Skeletal muscle tissue (tissue), 4 donors: Measurements from ENCODE around the gene HMX1. TPM values are rescaled to one million over a fixed set of nuclear protein-coding genes. Genes with fewer than 3 reads are reported as not detected.

Experiments used
- H3K27ac ChIP-seq: one replicate; pipeline ENCODE4 v1.7.0; 2013; ENCODE audit warnings: mild to moderate bottlenecking, low read depth, low read length, inconsistent platforms
- H3K27me3 ChIP-seq, 3 donors: one replicate each; pipeline ENCODE4 v1.7.0; 2013; ENCODE audit warnings: low read length in 3 of 3; ENCODE audit not compliant: control insufficient read depth in 3 of 3, insufficient read depth in 3 of 3
- H3K36me3 ChIP-seq, 3 donors: one replicate each; pipeline ENCODE4 v1.7.0; 2013; ENCODE audit warnings: low read length in 3 of 3; ENCODE audit not compliant: control insufficient read depth in 3 of 3, insufficient read depth in 3 of 3
- H3K4me1 ChIP-seq, 3 donors: one replicate each; pipeline ENCODE4 v1.7.0; 2013; ENCODE audit warnings: low read length in 3 of 3, mild to moderate bottlenecking in 3 of 3; ENCODE audit not compliant: control insufficient read depth in 3 of 3, insufficient read depth in 3 of 3
- H3K4me3 ChIP-seq, 3 donors: one replicate each; pipeline ENCODE4 v1.7.0; 2013; ENCODE audit warnings: low read length in 3 of 3
- H3K9ac ChIP-seq, 3 donors: one replicate each; pipeline ENCODE4 v1.7.0; 2013; ENCODE audit warnings: low read length in 3 of 3, mild to moderate bottlenecking in 3 of 3, moderate library complexity in 2 of 3, low read depth in 1 of 3
- H3K9me3 ChIP-seq, 3 donors: one replicate each; pipeline ENCODE4 v1.7.0; 2013; ENCODE audit warnings: low read length in 3 of 3; ENCODE audit not compliant: control insufficient read depth in 3 of 3
- total RNA-seq: library from RNA; depleted of rRNA; stranded (reverse); fragments of >200 nt; gene quantifications from one replicate; pipeline ENCODE4 v1.2.3, GENCODE V29; 2014
- donor health status: Osteomylitis.

Gene HMX1
- total RNA-seq, 1 donor from 2014 or later = not detected

DNA sequence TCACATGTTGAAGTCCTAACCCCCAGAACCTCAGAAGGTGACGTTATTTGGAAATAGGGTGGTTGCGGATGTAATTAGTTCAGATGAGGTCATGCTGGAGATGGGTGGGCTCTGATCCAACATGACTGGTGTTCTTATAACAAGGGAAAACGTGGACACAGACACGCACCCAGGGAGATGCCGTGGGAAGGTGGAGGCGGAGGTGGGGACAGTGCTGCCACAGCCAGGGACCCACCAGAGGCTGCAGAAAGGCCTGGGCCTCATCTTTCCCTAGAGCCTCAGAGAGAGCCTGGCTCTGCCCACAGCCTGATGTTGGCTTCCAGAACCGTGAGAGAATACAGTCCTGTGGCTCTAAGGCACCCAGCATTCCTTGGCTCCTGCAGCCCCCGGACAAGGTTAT, 7.9 kb upstream of the HMX1 start:
- Histone ChIP-seq H3K27ac (no peak overlapping the region), H3K9ac (no peak overlapping the region), H3K4me3 (no peak overlapping the region), H3K4me1 (no peaks in the 10 kb centered on the region), H3K27me3 (peaks cover 43 to 62% (median 61%) of the 10 kb centered on the region in 3 donors), H3K9me3 (no peaks in the 10 kb centered on the region), H3K36me3 (no peaks in the 10 kb centered on the region)

DNA sequence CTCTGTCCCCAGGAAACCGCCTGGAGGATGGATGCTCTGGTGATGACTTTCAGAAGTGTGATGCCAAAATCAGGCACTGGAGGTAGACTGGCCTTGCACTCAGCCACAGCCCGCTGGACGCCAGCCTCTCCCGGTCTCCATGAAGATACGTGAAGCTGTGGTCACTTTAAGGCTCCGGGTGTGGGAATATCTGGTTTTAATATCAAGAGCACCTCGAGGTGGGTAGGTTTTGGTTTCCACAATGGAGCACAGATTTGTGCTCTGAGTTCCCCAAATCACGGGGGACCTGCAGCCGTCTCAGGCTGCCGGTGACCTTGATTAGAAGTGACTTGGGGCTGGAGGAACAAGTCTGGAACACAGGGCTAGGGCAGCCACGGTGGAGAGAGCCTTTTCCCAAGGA, 6.8 kb upstream of the HMX1 start:
- peaks cover 54 to 73% (median 71%) of the 10 kb centered on the region in 3 donors for H3K27me3 ChIP-seq
- no peak overlapping the region for H3K9ac ChIP-seq
- no peak overlapping the region for H3K27ac ChIP-seq
- no peak overlapping the region for H3K4me3 ChIP-seq
- H3K36me3 ChIP-seq = no peaks in the 10 kb centered on the region
- H3K9me3 ChIP-seq = no peaks in the 10 kb centered on the region
- H3K4me1 ChIP-seq = no peaks in the 10 kb centered on the region

DNA sequence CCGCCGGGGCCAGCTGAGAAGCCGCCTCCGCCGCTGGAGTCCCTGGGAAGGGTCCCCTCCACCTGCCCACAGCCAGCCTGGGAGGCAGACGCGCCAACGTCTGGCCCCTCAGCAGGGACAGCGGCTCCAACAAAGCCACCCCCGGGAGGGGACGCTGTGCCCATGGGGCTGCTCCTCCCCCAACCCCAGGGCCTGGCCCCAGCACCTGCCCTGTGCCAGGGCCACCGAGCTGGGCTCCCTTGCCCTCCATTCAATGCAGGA, 6.1 kb upstream of the HMX1 start:
- no peaks in the 10 kb centered on the region for H3K4me1 ChIP-seq
- H3K27me3 ChIP-seq = peaks cover 61 to 80% (median 78%) of the 10 kb centered on the region in 3 donors
- no peak overlapping the region for H3K9ac ChIP-seq
- no peak overlapping the region for H3K4me3 ChIP-seq
- no peaks in the 10 kb centered on the region for H3K9me3 ChIP-seq
- H3K27ac ChIP-seq = no peak overlapping the region
- no peaks in the 10 kb centered on the region for H3K36me3 ChIP-seq

DNA sequence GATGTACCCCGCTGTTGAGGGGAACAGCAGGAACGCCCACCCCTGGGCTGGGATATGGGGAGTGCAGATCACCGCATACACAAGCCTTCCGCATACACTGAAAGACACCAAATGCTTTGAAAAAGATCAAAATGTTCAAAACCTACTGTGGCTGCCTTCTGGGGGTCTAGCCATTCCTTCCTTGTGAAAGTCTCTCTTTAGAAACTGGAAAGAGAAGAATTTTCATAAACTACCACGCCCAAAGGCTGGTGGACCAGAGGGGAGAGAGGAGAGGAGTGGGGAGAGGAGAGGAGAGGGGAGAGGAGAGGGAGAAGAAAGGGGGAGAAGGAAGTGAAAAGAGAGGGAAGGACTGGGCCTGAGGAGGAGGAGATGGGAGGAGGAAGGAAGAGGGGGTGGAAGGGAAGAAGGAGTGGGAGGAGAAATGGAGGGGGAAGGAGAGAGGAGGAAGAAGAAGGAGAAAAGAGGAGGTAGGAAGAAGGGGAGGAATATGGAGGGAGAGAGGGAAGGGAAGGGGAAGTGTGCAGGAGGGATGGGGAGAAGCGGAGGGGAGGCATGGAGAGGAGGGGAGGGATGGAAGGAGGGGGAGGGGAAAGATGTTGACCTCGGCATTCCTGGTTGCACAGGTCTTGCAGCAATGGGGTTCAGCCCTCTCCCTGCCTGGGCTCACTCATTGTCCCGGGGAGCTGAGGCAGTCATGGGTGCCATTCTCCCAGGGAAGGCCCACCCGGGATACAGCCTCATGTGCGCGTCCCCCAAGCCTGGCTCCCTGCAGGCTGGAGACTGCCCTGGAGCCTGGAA, 5.5 kb upstream of the HMX1 start:
- H3K36me3 ChIP-seq = no peaks in the 10 kb centered on the region
- H3K9me3 ChIP-seq = no peaks in the 10 kb centered on the region
- H3K9ac ChIP-seq = no peak overlapping the region
- H3K27me3 ChIP-seq = peaks cover 67 to 86% (median 79%) of the 10 kb centered on the region in 3 donors
- no peak overlapping the region for H3K27ac ChIP-seq
- H3K4me3 ChIP-seq = no peak overlapping the region
- H3K4me1 ChIP-seq = no peaks in the 10 kb centered on the region

DNA sequence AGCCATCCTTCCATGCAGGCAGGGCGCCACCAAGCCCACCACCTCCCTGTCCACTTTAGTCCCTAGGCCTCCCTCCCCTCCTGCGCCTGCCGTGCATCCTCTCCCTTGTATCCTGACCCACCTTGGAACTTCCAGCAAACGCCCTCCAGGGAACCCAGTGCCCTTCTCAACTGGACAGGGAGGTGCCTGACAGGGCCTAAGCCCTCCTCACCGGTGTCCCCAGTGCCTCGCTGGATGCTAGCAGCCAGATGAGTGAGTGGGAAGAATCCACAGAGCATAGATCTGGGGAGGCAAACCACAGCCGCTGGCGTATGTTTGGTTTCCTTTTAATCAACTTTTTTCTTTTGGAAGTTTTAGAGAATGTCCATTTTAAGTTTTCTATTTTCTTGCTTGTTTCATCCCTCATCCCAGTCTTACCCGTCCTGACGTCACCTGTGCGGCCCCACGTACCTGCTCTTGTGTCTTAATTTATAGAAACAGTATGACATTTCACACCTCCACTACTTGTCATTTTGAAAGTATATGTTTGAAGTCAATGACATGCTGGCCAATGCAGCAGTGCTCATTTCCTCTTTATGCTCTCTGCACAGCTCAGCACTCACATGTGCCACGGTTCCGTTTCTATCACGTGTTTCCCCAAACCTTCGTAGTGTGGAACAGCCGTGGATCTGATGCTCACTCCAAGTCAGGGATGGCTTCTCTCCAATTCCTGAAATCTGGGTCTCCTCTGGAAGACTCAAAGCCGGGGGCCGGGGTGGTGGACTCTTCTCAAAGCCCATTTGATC, 3.4 kb upstream of the HMX1 start:
- Histone ChIP-seq H3K27ac (no peak overlapping the region), H3K36me3 (no peaks in the 10 kb centered on the region), H3K9ac (no peak overlapping the region), H3K4me1 (peaks cover 0 to 2% (median 0%) of the 10 kb centered on the region in 3 donors), H3K27me3 (peaks cover 73 to 85% (median 82%) of the 10 kb centered on the region in 3 donors), H3K4me3 (no peak overlapping the region), H3K9me3 (no peaks in the 10 kb centered on the region)

DNA sequence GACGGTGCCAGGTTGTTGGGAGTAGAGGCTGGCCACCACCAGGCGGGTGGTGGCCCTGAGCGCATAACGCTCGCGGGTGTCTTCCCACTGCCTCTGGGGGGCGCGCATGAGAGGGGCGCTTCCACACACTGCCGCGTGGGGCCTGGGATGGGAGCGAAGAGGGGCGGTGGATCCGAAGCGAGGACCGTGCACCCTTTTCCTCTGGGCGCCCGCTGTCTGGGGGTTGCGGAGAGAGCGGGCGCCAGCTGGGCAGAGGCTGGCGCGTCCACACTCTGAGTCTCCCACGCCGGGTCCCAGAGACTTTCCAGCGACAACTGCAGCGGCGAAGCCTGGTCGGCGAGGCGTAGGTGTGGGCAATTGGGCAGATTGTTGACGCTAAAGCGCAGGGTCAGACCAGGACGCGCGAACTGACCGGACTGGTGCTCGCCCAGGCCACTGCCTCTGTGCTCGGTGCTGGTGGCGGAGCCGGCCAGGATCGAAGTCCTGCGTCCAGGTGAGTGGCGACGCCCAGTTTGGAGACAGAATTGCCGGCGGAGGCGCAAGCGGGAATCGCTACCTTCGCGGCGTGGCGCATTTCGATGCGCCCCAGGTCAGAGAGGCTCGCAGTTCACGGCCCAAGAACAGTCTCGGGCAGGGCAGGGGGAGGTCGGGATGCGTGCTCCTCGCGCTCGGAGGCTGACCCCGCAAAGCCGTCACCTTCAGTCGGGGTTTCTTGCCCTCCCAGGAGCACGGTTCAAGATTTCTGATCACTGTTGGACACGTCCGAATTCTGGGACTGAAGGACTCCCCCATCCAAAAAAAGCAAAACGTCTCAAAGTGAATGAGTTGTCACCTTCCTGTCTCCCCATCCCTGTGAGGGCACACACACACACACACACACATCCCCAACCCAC, 2.6 kb upstream of the HMX1 start:
- H3K9ac ChIP-seq = no peak overlapping the region
- peaks cover 0 to 2% (median 0%) of the 10 kb centered on the region in 3 donors for H3K4me1 ChIP-seq
- H3K36me3 ChIP-seq = no peaks in the 10 kb centered on the region
- peaks cover 81 to 87% (median 83%) of the 10 kb centered on the region in 3 donors for H3K27me3 ChIP-seq
- no peaks in the 10 kb centered on the region for H3K9me3 ChIP-seq
- H3K27ac ChIP-seq = no peak overlapping the region
- H3K4me3 ChIP-seq = no peak overlapping the region

DNA sequence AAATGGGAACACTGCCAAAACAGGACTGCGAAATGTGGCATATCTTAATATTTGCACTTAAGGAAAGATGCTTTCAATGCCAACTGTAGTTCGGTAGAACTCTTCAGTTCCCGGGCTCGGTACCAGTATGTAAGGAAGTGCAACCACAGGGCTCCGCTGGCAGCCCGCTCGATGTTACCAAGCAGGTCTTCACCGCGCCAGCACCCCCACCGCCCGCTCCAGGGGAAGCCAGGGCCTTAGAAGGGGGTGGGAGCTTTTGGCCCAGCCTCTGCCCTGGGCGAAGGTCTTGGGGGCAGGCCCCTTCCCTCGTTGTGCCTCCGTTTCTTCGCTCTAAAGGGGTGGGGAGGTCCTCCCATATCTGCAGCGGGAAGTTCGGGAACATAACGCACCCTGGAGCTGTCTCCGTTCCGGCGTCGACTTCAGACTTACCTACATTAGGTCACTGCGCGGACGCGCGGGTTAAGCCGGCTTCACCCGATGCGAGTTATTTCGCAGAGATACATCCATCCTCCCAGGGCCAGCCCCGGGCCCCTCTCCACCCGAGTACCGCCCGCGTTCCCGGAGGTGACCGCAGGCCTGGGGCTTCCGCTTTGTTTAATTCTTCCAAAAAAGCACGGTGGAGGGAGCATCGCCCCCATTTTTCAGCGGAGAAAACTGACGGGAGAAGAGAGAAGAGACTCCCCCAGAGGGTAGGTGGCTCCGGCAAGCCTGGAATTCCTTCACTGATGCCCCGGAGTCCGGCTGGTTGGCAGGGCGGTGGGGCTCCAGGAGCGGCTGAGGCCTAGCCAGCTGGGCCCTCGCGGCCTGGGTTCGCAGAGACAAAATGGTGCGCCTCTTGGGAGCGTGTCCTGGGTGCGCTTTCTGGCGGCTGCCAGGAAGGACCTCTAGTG, 1.0 kb upstream of the HMX1 start:
- H3K36me3 ChIP-seq = no peaks in the 10 kb centered on the region
- peaks cover 81 to 90% (median 84%) of the 10 kb centered on the region in 3 donors for H3K27me3 ChIP-seq
- peaks cover 0 to 2% (median 0%) of the 10 kb centered on the region in 3 donors for H3K4me1 ChIP-seq
- H3K4me3 ChIP-seq = no peak overlapping the region
- no peaks in the 10 kb centered on the region for H3K9me3 ChIP-seq
- H3K9ac ChIP-seq = no peak overlapping the region
- H3K27ac ChIP-seq = no peak overlapping the region

DNA sequence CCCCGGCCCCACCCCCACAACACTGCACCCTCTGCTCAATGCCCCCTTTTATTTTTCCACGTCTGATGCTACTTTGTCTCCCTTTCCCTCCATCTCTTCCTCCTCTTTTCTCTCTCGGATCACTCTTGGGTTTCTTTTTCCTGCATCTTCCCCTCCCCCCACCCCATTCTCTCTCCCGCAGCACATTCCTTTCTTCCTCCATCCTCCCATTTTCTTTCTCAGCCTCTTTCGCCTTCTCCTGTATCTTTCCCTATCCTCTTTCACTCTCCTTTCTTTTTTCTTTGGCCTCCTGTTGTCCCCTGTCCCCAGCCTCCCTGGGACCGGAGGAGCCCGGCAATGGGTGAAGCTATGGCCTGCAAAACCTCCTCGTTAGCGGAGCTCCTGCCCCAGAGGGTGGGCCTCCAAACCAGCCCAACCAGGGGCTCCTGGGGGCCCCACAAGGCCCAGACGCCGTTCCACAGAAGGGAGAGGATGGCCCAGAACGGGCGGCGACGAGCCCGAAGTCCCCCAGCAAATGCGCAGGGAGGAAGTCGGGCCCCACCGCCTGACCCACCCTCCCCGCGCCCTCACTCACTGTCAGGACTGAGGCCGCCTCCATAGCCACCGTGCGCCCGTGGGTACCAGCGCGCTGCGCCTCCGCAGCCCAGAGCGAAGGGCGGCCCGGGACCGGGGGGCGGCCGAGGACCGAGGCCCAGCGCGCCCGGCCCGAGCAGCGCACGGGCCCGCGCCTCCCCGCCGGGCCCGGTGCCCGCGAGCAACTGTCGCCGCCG, 807 bp downstream of the HMX1 start:
- no peak overlapping the region for H3K4me3 ChIP-seq
- H3K27ac ChIP-seq = no peak overlapping the region
- peaks cover 75 to 89% (median 80%) of the 10 kb centered on the region in 3 donors for H3K27me3 ChIP-seq
- no peak overlapping the region for H3K9ac ChIP-seq
- peaks cover 0 to 2% (median 2%) of the 10 kb centered on the region in 3 donors for H3K4me1 ChIP-seq
- H3K36me3 ChIP-seq = no peaks in the 10 kb centered on the region
- no peaks in the 10 kb centered on the region for H3K9me3 ChIP-seq
